Ramos (cell line): Measurements from ENCODE around the gene SLC6A1.

ENCODE experiments used
- in situ Hi-C: fragments of 300-500 bp; cut with MboI; formaldehyde crosslinking; loops from one replicate; pipeline ENCODE4 v1.14.3; 2022; ENCODE audit warnings: low sequenced_read_pairs; ENCODE audit not compliant: unreplicated experiment

Gene SLC6A1

GRCh38 chr3:11086856-11087255, 94.3 kb downstream of the SLC6A1 start:
- in situ Hi-C loops, result no loop called here

GRCh38 chr3:11088066-11088465, 95.5 kb downstream of the SLC6A1 start:
- in situ Hi-C loops, result no loop called here

GRCh38 chr3:11088831-11089230, 96.3 kb downstream of the SLC6A1 start:
- in situ Hi-C loops, result no loop called here
